B cell (primary cell): ENCODE data around the gene CYTH4. TPM values are rescaled to one million over a fixed set of nuclear protein-coding genes. Genes with fewer than 3 reads are reported as not detected.

Experiments
- ATAC-seq: fragments of 200-7000 bp; cut with Tn5 transposase; one replicate; pipeline ENCODE4 v1.10.0; 2021; ENCODE audit warnings: low read depth, mild to moderate bottlenecking, moderate number of reproducible peaks, moderate library complexity
- CTCF ChIA-PET: fragments of 350-600 bp; sonication (Branson Sonifier 250); formaldehyde crosslinking; loops from one replicate; lab custom pipeline; 2021; ENCODE audit warnings: antibody characterized with exemption, inconsistent platforms; lab: Charles Lee
- POLR2A ChIA-PET: fragments of 350-600 bp; sonication (Branson Sonifier 250); formaldehyde crosslinking; loops from one replicate; lab custom pipeline; 2021; ENCODE audit warnings: antibody characterized with exemption; lab: Charles Lee
- DNase-seq: peaks from one replicate; pipeline ENCODE4 v3.0.0; 2013
- H2AFZ ChIP-seq: 2 replicates; pipeline ENCODE4 v1.6.1; 2012; ENCODE audit warnings: mild to moderate bottlenecking, low read depth, low read length; ENCODE audit not compliant: insufficient read depth, poor library complexity, severe bottlenecking
- H3K27ac ChIP-seq, 2 donors: 1 replicate in 1 of 2; 2 replicates in 1 of 2; pipeline ENCODE4 v1.5.1; 2012 to 2013; ENCODE audit warnings: low read length in 2 of 2, mild to moderate bottlenecking in 2 of 2, moderate library complexity in 1 of 2
- H3K27me3 ChIP-seq, 4 experiments: fragments of 200-600 bp in 1 of 4; sonication (generic) in 1 of 4; replicated peaks in 1 of 4; 1 replicate in 2 of 4; 2 replicates in 2 of 4; pipeline versions ENCODE4 v1.6.1 to v1.7.0; 2013 to 2016; ENCODE audit warnings: low read length in 3 of 4, mild to moderate bottlenecking in 2 of 4, mixed read lengths in 1 of 4, moderate library complexity in 1 of 4; ENCODE audit not compliant: insufficient read depth in 4 of 4, control insufficient read depth in 3 of 4; ENCODE audit errors: control extremely low read depth in 1 of 4
- H3K36me3 ChIP-seq, 2 experiments: replicated peaks in 1 of 2; 1 replicate in 1 of 2; 2 replicates in 1 of 2; pipeline versions ENCODE4 v1.6.1 to v1.7.1; 2013; ENCODE audit warnings: low read length in 1 of 2; ENCODE audit not compliant: insufficient read depth in 2 of 2, control insufficient read depth in 1 of 2; ENCODE audit errors: control extremely low read depth in 1 of 2, extremely low read depth in 1 of 2
- H3K4me1 ChIP-seq, 2 donors: fragments of 200-600 bp in 1 of 2; sonication (generic) in 1 of 2; 1 replicate in 1 of 2; 2 replicates in 1 of 2; pipeline versions ENCODE4 v1.5.1 to v1.6.1; 2013 to 2017; ENCODE audit warnings: low read length in 2 of 2; ENCODE audit not compliant: control insufficient read depth in 2 of 2, insufficient read depth in 2 of 2
- H3K4me2 ChIP-seq: replicated peaks from 2 replicates; pipeline ENCODE3; 2012; ENCODE audit warnings: mild to moderate bottlenecking, low read depth, low read length; ENCODE audit not compliant: poor library complexity, severe bottlenecking
- H3K4me3 ChIP-seq, 5 experiments: fragments of 200-600 bp in 1 of 5; sonication (generic) in 1 of 5; 1 replicate in 3 of 5; 2 replicates in 2 of 5; pipeline versions ENCODE4 v1.5.1 to v1.7.0; 2011 to 2016; ENCODE audit warnings: low read length in 4 of 5, mild to moderate bottlenecking in 4 of 5, low read depth in 2 of 5, control low read depth in 1 of 5, moderate library complexity in 1 of 5; ENCODE audit not compliant: insufficient read depth in 1 of 5; ENCODE audit errors: control extremely low read depth in 1 of 5, extremely low read depth in 1 of 5
- H3K79me2 ChIP-seq: fragments of 200-600 bp; sonication (generic); one replicate; pipeline ENCODE4 v1.6.0; 2016; ENCODE audit warnings: low read length; ENCODE audit not compliant: control insufficient read depth, insufficient read depth
- H3K9ac ChIP-seq: fragments of 200-600 bp; sonication (generic); 2 replicates; pipeline ENCODE4 v1.6.1; 2017; ENCODE audit warnings: mild to moderate bottlenecking, low read length, moderate library complexity
- H3K9me3 ChIP-seq, 3 donors: one replicate each; pipeline versions ENCODE4 v1.6.1 to v1.7.1; 2013; ENCODE audit warnings: low read length in 2 of 3; ENCODE audit not compliant: control insufficient read depth in 2 of 3, insufficient read depth in 1 of 3; ENCODE audit errors: control extremely low read depth in 1 of 3
- H4K20me1 ChIP-seq: 2 replicates; pipeline ENCODE4 v1.6.0; 2012; ENCODE audit warnings: mild to moderate bottlenecking, low read length; ENCODE audit not compliant: insufficient read depth, control insufficient read depth, poor library complexity, severe bottlenecking
- H3K27ac Mint-ChIP-seq: one replicate; pipeline ENCODE4 v1.8.0; 2021; ENCODE audit warnings: mixed read lengths
- H3K27me3 Mint-ChIP-seq: one replicate; pipeline ENCODE4 v1.8.0; 2021; ENCODE audit warnings: mixed read lengths
- H3K4me1 Mint-ChIP-seq: one replicate; pipeline ENCODE4 v1.8.0; 2021; ENCODE audit warnings: mixed read lengths
- H3K4me3 Mint-ChIP-seq: one replicate; pipeline ENCODE4 v1.8.0; 2021; ENCODE audit warnings: mixed read lengths
- H3K9me3 Mint-ChIP-seq: one replicate; pipeline ENCODE4 v1.8.0; 2022; ENCODE audit warnings: mixed read lengths; ENCODE audit not compliant: insufficient read depth
- EZH2 ChIP-seq: IDR thresholded peaks from 2 replicates; pipeline ENCODE4 v1.6.1; 2012; ENCODE audit warnings: borderline replicate concordance, low read depth, mild to moderate bottlenecking, moderate library complexity, low read length; ENCODE audit not compliant: insufficient read depth, poor library complexity, severe bottlenecking
- WGBS: methylation state at CpG from one replicate; pipeline ENCODE4 v1.1.5; 2013; ENCODE audit warnings: missing lambda C conversion rate; ENCODE audit not compliant: insufficient coverage; 5-methylcytosine and 5-hydroxymethylcytosine counted together
- intact Hi-C: fragments of 100-400 bp; cut with micrococcal nuclease; formaldehyde crosslinking; loops from one replicate; pipeline ENCODE4 v1.10.0; 2022
- polyA plus RNA-seq: library from polyadenylated mRNA; depleted of rRNA; stranded (reverse); fragments of >200 nt; gene quantifications from 2 replicates; pipeline ENCODE4 v1.2.3, GENCODE V29; 2012
- total RNA-seq, 2 donors: library from RNA; stranded (reverse); fragments of 120-200 nt in 1 of 2; gene quantifications; 1 replicate in 1 of 2; 2 replicates in 1 of 2; pipeline versions ENCODE4 v1.2.3 to v1.2.4, GENCODE V29; 2013 to 2022
- TF ChIP-seq, protein P1 (sequence below): fragments of 200-600 bp; IDR thresholded peaks from one replicate; pipeline ENCODE4 v1.8.0; 2022; ENCODE audit warnings: antibody characterized with exemption, mild to moderate bottlenecking

CYTH4 gene
- total and polyA plus RNA-seq, 2 donors (not counting 1 experiment from before 2014, with no cell fraction given), result 98.0 to 154 TPM

DNA sequence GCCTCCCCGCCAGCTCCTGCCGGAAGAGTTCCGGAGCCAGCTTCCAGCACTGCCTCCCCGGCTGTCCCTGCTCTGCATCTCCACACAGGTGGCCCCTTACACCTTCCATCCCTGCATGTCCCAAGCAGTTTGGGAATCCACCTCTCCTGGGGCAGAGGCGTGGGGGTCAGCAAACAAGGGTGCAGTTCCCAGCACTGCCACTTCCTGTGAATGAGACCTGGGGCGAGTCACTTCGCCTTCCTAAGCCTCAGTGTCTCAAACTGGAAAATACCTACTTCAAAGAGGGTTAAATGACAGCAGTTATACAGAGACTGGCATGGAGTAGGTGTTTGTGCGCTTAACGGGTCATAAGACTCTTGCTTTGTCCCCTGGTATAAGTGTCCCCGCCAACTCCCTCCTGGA, 5.2 kb downstream of the CYTH4 start:
- ChIA-PET CTCF (interaction anchor here (1.6 to 11.9 kb wide), 3 partner anchors 9 to 27 kb away, joined by 6 to 126 read pairs (median 6); no protein-coding TSS in a partner anchor), POLR2A (no interaction called here)
- H3K4me3 ChIP-seq, result no peak overlapping the region
- intact Hi-C loops, result no loop called here
- Mint-ChIP-seq H3K4me1 (peaks cover 70% of the 10 kb centered on the region), H3K9me3 (peaks cover 4% of the 10 kb centered on the region), H3K27ac (peak overlapping the region; percentile 97), H3K4me3 (no peak overlapping the region), H3K27me3 (no peaks in the 10 kb centered on the region)
- peaks cover 12 to 37% of the 10 kb centered on the region in 2 donors for H3K4me1 ChIP-seq
- no peaks in the 10 kb centered on the region for H3K27me3 ChIP-seq
- ATAC-seq (no peak), DNase-seq (peak; percentile 51)
- no peak overlapping the region for H3K27ac ChIP-seq
- H2AFZ ChIP-seq, result no peak overlapping the region
- H3K9me3 ChIP-seq, result peaks cover 0 to 26% (median 4%) of the 10 kb centered on the region in 3 donors
- H3K79me2 ChIP-seq, result peaks cover 24% of the 10 kb centered on the region
- H3K4me2 ChIP-seq, result no peak overlapping the region
- peaks cover 56% of the 10 kb centered on the region for H4K20me1 ChIP-seq
- TF ChIP-seq EZH2, result no peak
- TF ChIP-seq, protein P1, sequence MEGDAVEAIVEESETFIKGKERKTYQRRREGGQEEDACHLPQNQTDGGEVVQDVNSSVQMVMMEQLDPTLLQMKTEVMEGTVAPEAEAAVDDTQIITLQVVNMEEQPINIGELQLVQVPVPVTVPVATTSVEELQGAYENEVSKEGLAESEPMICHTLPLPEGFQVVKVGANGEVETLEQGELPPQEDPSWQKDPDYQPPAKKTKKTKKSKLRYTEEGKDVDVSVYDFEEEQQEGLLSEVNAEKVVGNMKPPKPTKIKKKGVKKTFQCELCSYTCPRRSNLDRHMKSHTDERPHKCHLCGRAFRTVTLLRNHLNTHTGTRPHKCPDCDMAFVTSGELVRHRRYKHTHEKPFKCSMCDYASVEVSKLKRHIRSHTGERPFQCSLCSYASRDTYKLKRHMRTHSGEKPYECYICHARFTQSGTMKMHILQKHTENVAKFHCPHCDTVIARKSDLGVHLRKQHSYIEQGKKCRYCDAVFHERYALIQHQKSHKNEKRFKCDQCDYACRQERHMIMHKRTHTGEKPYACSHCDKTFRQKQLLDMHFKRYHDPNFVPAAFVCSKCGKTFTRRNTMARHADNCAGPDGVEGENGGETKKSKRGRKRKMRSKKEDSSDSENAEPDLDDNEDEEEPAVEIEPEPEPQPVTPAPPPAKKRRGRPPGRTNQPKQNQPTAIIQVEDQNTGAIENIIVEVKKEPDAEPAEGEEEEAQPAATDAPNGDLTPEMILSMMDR, result no peak
- 94% methylated on average over 7 of the region's 10 CpGs for WGBS
- peaks cover 17 to 50% of the 10 kb centered on the region in 2 experiments for H3K36me3 ChIP-seq
- H3K9ac ChIP-seq, result no peak overlapping the region

DNA sequence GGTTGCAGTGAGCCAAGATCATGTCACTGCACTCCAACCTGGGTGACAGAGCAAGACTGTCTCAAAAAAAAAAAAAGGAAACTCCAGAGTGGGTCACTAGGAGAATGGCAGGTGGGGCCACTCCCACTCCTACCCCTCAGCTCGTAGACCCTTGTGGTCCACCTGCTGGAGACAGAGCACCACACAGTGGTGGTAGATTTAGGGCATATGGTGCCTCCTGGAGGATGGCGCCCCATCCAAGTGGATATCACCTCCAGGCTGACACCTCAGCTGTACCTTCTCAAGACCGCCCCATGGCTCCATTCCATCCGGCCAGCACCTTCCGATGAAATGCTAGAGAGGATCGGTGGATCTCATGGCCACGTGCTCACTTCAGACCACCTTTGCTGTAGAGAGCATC, 6.2 kb downstream of the CYTH4 start:
- WGBS, result 100% methylated on average over 1 of the region's 7 CpGs
- intact Hi-C loops, result no loop called here
- POLR2A ChIA-PET, result no interaction called here
- Histone ChIP-seq H3K9me3 (peaks cover 0 to 27% (median 4%) of the 10 kb centered on the region in 3 donors), H4K20me1 (peaks cover 65% of the 10 kb centered on the region), H3K4me1 (peaks cover 12 to 27% of the 10 kb centered on the region in 2 donors), H3K27me3 (no peaks in the 10 kb centered on the region), H3K9ac (no peak overlapping the region), H3K4me2 (no peak overlapping the region), H2AFZ (no peak overlapping the region), H3K79me2 (peaks cover 15% of the 10 kb centered on the region), H3K36me3 (peaks cover 17 to 59% of the 10 kb centered on the region in 2 experiments), H3K27ac (no peak overlapping the region), H3K4me3 (no peak overlapping the region)
- Mint-ChIP-seq H3K27ac (peak overlapping the region; percentile 67), H3K4me3 (no peak overlapping the region), H3K27me3 (no peaks in the 10 kb centered on the region), H3K4me1 (peaks cover 68% of the 10 kb centered on the region), H3K9me3 (peaks cover 4% of the 10 kb centered on the region)
- DNase-seq (peak; percentile 45), ATAC-seq (no peak)
- CTCF ChIA-PET, result interaction anchor here (1.1 kb wide), 1 partner anchor 21 kb away, joined by 3 read pairs; no protein-coding TSS in a partner anchor
- TF ChIP-seq, protein P1, result no peak
- no peak for TF ChIP-seq EZH2
